G401 (cell line): ENCODE data around the gene PREB. TPM values are rescaled to one million over a fixed set of nuclear protein-coding genes. Genes with fewer than 3 reads are reported as not detected.
A peak's percentile ranks its signal among the peaks of the same experiment; 100 is the strongest.

ENCODE experiments used
- DNase-seq: peaks from one replicate; pipeline ENCODE4 v3.0.0-alpha.2; 2015; ENCODE audit warnings: low spot score
- in situ Hi-C: cut with HindIII; loops from 2 replicates; pipeline ENCODE4 v1.10.0; 2016; ENCODE audit warnings: low sequenced_read_pairs, mixed read lengths
- total RNA-seq: library from RNA; depleted of rRNA; stranded (reverse); fragments of >200 nt; shearing (Covaris generic); gene quantifications from 2 replicates; pipeline ENCODE4 v1.2.3, GENCODE V29; 2014

The PREB gene
- total RNA-seq, 1 experiment from 2014 or later: 89.5 TPM

- in situ Hi-C loops: no loop called here
- no peak for DNase-seq
These were observed 20.7 kb upstream of the PREB start for GRCh38 chr2:27155069-27155520.

DNA sequence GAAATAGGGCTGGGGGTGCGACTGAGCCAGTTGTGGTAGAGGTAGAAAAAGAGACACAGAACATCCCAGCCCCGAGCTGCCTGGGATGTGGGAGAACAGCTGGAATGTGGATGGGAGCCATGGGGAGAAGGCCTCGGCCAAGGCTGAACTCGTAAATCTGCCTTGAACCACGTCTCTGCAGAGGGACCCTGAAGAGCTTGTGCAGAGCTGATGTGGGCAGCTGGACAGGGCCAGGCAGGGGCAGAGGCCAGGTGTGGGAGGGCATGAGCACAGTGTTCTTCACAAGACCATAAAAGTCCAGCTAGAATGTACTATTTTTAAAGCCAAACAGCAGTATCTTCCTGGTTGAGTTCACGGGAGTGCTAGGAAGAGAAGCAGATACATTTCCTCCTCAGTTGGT, 20.1 kb upstream of the PREB start:
- DNase-seq: no peak
- in situ Hi-C loops: no loop called here

- DNase-seq: no peak
- in situ Hi-C loops: no loop called here
These were observed 18.5 kb upstream of the PREB start for GRCh38 chr2:27152796-27153464.

DNA sequence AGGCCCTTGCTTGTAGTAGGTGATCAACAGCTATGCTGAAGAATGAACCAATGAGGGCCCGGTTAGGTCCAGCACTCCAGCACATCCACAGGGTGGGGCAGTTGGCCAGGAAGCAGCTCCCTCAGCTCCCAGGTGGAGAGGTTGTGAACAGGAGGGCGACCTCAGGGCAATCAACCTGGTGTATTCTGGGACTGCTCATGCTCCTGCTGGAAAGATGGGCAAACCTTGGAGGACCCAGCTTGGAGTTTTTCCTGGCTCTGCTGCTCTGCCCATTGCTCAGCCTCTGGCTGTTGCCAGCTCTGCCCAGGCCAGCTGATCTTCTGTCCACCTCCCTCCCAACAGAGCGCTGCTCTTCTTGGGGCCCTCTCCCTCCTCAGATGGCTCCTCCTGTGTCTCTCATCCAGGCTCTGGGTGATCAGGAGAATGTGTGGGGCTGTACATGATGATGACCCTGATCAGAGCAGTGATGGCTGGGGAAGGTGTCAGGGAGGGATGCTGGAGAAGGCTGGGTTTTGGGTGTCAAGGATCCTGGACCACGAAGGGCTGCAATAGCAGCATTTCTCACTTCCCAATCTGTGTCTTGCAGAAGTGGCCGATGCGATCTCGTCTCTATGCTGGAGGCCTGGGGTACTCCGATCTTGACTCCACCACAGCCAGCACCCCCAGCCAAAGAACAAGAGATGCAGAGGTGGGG, 17.8 kb upstream of the PREB start:
- DNase-seq: no peak
- in situ Hi-C loops: no loop called here

- in situ Hi-C loops: no loop called here
- DNase-seq: no peak
These were observed 16.3 kb upstream of the PREB start for GRCh38 chr2:27150639-27151230.

GRCh38 chr2:27149570-27150405, 15.4 kb upstream of the PREB start:
- no peak for DNase-seq
- in situ Hi-C loops: no loop called here

- no peak for DNase-seq
- in situ Hi-C loops: no loop called here
These were observed 14.5 kb upstream of the PREB start, which contains the start of gene TCF23 for GRCh38 chr2:27148801-27149439. TCF23 (plus strand) TSS chr2:27149004; CDS start chr2:27149134, 130 bp downstream.

GRCh38 chr2:27147935-27148334, 13.5 kb upstream of the PREB start:
- no peak for DNase-seq
- in situ Hi-C loops: no loop called here

DNA sequence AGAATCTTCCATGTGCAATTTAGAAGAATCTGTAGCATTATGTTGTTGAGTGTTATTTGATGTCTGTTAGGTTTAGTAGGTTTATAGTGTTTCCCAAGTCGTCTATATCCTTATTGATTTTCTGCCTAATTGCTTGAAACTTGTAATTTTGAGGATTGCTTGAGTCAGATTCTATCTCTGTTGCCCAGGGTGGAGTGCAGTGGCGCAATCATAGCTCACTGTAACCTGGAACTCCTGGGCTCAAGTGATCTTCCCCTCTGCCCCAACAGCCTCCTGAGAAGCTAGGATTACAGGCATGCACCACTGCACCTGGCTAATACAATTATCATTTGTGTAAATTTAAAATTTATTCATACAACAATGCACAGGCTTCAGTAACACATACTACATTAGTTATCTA, 11.2 kb upstream of the PREB start:
- DNase-seq: no peak
- in situ Hi-C loops: no loop called here

GRCh38 chr2:27143285-27143684, 8.8 kb upstream of the PREB start:
- no peak for DNase-seq
- in situ Hi-C loops: no loop called here

GRCh38 chr2:27139310-27139709, 4.9 kb upstream of the PREB start, which contains the start of gene PRR30:
PRR30 (minus strand) TSS chr2:27139410; CDS start chr2:27138329, 1,081 bp downstream.
- in situ Hi-C loops: no loop called here
- no peak for DNase-seq

DNA sequence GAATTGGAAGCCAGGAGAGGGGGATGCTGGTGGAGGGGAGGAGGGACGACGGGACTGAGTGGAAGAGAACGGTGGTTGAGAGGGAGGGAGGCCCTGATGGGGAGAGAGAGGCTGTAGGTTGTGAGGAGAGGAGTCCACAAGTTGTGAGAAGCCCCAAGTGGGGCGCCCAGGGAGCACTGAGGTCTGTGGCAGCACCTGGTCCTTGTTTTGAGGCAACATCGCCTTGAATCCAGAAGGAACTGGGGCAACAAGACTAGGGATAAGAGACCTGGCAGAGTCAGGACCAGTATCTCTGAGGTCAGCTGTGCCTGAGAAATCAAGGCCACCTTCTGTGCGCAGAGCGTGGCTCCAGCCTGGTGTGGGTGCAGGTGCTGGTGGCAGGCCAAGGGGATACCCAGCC, 3.7 kb upstream of the PREB start:
- no peak for DNase-seq

DNA sequence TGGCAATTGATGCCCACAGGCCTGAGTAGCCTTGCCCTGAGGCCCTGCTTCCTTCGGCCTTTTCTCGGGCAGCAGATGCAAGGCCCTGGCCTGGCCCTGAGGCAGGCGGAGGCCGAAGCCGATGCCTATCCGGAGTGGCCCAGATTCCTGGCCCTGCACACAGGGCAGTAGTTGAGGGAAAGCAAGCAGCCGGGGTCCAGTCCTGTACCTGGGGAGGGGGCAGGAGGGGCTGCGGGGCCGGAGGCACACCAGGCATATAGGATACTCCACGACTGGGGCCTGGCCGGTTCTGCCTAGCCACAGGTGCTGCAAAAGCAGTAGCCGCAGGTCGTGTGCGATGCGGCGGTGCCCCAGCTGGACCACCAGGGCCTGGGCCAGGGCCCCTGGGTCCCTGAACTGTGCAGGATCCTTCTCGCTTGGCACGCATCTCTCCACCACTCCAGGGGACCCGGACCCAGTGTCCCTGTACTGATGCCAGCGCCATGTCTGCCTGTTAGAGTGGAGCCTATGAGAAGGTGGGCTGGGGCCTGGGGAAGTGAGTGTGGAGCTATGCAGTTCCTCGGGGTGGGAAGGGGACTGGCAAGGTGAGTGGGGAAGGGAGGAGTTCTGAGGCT, 3.0 kb upstream of the PREB start:
- DNase-seq: no peak
- in situ Hi-C loops: no loop called here

More for the DNA sequence above, 3.7 kb upstream of the PREB start:
- in situ Hi-C loops: no loop called here

DNA sequence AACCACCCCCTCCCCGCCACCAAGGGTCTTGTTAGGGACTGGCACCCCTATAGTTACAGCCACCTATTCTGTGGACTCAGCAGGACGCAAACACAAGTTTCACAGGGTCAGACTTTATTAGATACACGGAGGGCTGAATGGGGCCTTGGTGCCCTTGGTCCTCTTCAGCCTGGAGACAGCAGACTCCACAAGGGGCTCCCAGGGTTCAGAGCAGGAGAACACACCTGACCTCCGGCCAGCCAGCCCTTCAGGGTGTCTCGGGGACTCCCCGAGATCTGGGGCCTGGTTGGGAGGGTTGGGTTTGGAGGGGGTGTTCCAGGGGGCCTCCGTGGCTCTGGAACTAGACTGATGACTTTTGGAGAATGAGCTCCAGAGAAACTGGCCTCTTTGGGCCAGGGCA, 2.3 kb upstream of the PREB start:
- DNase-seq: no peak
- in situ Hi-C loops: no loop called here

DNA sequence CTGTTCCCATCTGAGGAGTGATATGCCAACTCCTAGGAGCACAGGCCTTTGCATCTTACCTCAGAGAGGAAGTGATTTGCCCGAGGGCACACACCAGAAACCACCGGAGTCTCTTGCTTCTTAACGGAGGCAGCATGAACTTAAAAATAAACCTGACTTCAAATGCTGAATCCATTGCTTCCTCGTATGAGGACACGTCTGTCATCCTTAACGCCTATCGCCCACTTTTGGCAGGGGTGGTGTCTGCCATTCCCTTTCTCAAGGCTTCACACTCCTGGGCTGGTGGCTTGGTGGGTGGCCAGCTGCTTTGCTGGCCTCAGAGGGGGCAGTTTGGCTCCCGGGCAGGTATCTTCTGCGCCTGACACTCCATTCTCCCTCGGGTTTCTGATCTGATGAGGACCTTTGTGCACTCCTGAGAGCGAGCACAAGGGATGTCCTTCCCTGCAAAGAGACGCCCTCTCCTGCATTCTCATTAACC, 1.1 kb upstream of the PREB start:
- in situ Hi-C loops: no loop called here

GRCh38 chr2:27134781-27135477, 493 bp upstream of the PREB start:
- in situ Hi-C loops: no loop called here
- no peak for DNase-seq

More for the DNA sequence above, 1.1 kb upstream of the PREB start:
- no peak for DNase-seq

DNA sequence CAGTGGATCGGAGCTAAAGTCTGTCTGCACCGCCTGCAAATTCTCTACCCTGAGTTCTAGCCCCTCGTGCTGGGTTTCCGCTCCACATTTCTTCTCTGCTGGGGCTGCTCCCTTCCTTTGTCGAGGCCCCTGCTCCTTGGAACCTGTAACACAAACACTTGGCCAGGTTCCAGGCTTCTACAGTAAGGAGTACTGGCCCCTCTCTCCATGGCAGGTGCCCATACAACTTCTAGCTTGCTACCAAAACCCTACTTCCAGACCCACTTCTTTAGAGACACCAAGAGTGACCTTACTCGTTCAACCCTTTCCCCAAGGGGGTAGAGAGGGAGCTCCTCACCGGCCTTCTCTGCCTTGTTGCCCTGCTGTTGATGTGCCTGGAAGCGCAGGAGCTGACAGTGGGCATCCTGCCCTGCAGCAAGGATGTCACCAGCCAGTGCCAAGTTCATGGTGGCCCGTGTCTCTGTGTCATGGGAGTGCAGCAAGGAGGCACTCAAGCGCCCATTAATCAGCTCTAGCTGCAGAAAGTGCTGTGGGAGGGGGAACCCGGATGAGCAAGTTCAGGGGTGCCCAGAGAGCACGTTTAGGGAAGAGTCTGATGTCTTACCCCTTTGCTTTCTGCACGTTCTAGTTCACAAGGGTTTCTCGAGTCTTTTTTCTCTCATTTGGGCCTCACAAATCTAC, 1.1 kb downstream of the PREB start:
- peak; percentile 57 for DNase-seq

More for the DNA sequence above, 1.1 kb downstream of the PREB start:
- in situ Hi-C loops: no loop called here
